DMS53 treated with DMSO at 0.1 percent for 48 hours (cell line): ENCODE measurements around the gene C7orf57.
A peak's percentile ranks its signal among the peaks of the same experiment; 100 is the strongest.
"Not testable (repeated sequence)": the region's sequence is repeated elsewhere in the genome, so short reads cannot be mapped to it uniquely, and the experiment has no call there.

ENCODE experiments used
- DNase-seq: peaks from one replicate; lab custom pipeline; 2025; ENCODE audit not compliant: unreplicated experiment; lab: John Stamatoyannopoulos, UW

Gene C7orf57

DNA sequence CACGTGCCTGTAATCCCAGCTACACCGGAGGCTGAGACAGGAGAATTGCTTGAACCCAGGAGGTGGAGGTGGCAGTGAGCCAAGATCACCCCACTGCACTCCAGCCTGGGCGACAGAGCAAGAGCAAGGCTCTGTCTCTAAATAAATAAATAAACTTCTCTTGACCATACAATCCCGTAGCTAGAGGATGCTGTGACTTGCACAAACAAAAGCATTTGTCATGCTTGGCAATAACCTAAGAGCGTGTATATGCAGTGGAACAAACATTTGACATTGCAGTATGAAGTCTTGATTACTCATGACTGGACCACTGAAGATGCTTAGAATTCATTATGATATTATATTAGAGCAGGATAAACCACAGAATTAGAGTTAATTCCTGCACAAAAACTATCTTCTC is 1.4 kb upstream of the C7orf57 start:
- peak; percentile 78 for DNase-seq

DNA sequence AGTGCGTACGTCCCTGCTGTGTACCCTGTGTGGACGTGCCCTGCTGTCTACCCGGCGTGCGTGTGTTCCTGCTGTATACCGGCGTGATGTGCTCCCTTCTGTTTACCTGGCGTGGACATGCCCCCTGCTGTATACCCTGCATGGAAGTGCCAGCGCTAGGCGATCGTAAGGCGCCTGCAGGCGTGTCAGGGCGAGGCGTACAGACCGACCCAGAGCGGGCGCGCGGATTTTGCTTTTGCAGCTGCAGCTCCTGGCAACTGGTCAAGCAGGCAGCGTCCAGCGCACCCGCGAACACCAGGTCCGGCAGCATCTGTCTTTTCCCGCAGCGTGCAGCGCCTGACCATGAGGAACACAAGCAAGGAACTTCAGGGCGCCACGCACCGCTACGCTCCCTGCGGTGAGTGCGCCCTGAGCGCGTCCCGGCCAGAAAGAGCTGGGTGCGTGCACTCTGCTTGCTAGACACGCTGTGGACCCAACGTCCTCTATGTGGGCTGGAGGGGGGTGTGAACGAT is 680 bp downstream of the C7orf57 start:
- peak; percentile 6 for DNase-seq

DNA sequence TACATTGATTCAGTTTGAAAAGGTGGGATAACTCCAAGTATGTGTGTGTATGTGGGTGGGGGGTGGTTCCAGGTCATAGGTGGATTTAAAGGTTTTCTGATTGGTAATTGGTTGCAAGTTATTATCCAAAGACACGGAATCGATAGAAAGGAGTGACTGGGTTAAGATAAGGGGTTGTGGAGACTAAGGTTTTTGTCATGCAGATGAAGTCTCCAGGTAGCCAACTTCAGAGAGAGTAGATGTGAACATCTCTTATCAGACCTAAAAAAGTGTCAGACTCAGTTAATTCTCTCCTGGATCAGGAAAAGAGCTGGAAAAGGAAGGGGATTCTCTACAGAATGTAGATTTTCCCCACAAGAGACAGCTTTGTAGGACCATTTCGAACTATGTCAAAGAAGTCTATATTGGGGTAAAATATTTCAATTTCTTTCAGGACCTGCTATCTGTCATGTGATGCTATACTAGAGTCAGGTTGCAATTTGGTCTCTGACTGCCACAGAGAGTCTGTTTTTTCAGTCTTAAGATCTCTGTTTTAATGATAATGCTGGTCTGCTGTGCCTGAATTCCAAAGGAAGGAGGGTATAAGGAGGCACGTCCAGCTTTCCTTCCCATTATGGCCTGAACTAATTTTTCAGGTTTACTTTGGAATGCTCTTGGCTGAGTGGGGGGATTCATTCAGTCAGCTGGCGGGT is 3.6 kb downstream of the C7orf57 start:
- DNase-seq = no peak

DNA sequence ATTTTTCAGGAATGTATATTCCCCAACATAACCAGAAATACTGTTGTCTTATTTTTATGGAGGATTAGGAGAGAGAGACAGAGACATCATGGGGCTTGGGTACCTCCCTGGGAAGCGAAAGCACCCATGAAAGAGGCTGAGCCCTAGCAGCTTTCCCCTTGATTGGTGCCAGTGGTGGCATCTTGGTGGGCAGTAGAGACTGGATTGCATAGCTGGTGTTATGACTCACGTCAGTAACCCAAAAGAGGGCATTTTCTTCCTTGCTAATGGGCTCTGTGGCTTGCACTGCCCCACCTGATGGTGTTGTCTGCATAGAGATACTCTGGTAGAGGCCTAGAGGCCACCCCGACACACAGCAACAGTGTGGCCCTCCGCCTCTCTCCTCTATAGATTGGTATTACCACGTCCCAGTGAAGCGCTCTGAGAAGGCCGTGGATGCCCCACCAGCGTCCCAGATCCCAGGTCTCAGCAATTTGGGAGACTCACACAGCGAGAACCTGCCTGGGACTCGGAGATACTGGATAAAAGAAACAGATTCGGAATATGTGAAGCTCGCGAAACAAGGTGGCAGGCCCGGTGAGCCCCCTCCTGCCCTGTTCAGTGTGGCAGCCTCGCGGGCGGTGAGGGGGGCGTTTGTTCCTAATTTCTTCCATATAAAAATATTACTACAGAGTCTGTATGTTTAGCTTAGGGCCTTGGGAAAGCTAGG is 5.8 kb downstream of the C7orf57 start:
- DNase-seq = no peak

DNA sequence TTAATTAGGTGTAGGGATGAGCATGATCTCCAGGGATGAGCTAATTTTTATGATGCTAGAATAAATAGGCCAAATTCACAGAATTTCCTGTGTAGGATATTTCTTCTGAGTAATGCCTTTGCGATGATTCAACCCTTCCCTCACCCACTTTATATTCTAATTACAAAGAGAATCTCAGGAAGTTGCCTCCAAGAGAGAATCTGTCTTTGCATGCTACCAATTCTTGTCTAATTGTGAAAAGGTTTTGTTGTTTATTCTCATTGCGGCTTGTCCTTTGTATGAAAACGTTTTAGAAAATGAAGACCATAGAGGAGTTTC is 6.3 kb downstream of the C7orf57 start:
- DNase-seq = no peak

DNA sequence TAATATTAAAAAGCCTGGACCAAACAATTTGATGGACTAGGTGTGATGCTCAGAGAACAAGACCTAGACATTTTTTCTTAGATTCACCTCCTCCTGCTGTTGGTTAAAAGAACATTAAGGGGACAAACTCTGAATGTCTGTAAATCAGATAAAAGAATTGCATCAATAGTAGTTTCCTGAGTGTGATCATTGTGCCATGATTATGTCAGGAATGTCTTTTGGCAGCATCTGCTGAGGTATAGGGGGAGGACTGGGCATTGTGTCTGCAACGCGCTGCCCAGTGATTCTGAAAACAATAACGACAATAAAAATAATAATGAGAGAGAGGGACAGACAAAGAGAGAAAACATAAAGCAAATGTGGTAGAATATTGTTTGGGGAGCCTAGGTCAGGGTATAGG is 6.9 kb downstream of the C7orf57 start:
- DNase-seq = no peak

DNA sequence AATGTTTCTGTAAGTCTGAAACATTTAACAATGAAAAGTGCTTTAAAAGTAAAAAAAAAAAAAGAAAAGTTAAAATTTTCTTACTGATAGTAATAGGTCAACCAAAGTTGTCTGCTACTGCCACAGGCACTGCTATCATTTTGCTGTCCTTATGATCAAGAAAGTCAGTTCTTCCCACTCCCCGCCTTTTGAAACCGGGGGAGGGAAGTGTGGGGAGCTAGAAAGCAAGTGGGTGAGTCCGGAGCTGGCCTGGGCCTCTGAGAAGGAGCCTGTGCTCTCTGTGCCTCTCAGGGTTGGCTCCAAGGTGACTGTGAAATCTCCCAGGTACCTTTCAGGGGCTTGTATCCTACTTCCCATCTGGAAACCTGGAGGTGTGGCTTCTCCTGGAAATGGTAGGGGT is 7.3 kb downstream of the C7orf57 start:
- no peak for DNase-seq

DNA sequence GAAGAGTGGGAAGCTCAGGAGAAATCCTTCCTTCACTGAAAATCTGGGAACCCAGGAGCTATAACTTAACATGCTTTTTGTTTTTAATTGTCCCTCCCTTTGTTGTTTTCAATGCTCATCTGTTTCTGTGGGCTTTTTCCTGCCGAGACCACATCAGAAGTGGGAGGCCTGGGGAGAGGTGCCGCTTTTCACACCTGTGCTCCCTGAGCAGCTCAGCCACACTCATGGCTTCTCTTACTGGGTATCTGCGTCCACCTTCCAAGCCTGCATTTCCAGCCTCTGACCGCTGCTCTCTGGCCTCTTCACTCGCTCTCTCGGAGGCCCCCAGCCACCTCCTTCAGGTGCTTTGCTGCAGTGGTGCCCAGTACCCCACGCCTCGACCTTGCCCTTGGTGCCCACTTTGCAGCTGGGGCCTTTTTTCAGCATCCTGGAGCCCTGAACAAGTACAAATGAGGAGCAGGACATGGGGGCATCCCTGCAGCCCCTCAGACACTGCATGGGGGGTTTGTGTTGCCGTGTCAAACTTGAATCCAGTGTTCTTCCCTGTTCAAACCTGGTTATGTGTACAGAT is 9.9 kb downstream of the C7orf57 start:
- DNase-seq = no peak

DNA sequence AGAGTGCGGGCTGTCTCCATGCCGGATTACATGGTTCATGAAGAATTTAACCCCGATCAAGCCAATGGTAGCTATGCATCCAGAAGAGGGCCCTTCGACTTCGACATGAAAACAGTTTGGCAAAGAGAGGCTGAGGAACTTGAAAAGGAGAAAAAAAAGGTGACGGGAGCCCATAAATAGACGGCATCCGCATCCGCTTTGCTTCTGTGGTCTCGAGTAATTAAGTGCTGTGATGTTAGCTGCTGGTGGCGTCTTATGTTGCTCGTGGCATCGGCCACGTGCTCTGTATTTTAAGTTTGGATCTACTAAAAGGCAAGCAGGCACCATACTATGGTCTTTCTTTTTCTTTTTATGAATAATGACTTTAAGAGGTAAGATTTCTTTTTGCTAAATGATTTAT is 11.1 kb downstream of the C7orf57 start:
- no peak for DNase-seq

DNA sequence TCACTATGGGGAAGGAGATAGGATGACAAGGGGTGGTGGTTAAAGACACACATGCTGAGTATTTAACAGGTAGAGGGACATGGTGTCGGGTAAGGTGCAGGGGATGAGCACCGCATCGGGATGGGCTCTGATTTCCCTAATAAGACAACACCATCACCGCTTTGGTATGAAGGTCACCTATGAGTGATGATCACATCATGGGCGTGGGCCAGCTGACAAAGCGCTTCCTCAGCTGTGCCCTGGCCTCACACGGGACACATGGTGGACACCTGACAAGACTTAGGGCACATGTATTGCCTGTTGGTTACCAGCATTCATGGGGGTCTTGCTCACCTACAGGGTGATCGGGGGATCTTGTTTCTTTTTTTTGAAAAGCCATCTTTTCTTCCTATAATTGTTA is 12.8 kb downstream of the C7orf57 start:
- DNase-seq = no peak

DNA sequence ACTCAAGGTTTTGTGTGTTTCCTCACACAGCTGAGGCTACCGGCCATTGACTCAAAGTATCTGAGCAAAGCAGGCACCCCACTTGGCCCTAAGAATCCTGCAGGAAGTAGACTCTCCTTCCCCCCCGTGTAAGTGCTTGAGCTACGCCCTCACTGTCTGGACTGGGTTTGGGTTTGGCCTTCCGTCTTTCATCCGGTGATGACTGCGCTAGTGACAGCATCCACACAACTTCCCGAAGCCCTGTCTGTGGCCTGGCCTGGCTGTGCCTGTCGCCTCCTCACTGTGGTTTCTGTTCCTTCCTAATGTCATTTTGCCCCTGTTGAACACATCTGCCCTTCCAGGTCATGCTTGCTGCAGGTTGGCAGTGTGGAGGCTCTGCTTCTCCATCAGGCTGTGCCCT is 14.5 kb downstream of the C7orf57 start:
- no peak for DNase-seq

DNA sequence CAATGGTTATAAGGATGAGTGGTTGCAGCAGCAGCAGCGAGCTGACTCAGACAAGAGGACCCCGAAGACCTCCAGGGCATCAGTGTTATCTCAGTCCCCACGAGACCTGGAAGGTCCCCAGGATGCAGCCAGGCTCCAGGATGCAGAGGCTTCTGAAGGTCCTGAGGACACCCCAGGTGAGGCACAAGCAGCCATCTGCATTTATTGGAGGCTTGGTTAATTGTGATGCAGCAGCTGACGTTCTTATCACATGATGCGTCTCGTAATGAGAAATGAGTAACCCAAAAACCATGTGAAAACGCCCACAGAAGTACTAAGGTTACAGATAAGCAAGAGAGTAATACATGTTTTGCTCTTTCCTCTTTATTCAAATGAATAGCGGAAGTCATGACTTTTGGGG is 17.4 kb downstream of the C7orf57 start:
- no peak for DNase-seq

DNA sequence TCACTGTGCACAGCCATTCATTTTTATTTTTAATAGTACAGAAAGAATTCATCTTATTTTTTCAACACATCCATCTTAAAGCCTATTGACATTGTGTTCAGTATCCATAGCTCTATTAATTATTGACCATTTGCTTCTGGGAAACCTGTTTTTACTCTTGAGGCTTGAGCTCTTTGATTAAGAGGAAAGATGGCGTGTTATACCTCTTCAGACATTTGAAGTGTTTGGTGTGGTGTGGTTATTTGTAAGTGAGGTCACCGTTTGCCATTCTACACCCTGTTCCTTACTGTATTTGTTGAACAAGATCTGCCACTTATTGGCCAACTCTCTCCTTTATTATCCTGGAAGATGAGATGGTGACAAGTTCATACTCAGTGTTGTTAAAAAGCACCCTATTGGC is 18.4 kb downstream of the C7orf57 start:
- DNase-seq = peak; percentile 95

DNA sequence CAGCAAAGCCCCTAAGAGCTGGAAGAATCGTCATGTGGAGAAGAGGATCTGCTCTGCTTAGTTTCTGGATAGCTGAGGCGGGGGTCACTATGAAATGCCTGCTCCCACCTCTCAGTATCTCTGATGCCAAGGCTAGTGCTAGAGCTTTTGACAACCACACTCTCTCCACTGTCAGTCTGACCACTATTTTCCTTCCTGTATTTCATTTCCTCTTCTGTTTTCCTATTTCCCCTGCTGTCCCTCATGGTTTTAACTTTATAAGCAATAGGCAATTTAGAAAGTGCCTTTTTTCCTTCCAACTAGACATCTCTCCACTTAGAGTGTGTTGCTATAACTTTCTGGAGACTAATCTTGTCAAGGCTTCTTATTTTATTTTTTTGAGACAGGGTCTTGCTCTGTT is 23.6 kb downstream of the C7orf57 start:
- no peak for DNase-seq

DNA sequence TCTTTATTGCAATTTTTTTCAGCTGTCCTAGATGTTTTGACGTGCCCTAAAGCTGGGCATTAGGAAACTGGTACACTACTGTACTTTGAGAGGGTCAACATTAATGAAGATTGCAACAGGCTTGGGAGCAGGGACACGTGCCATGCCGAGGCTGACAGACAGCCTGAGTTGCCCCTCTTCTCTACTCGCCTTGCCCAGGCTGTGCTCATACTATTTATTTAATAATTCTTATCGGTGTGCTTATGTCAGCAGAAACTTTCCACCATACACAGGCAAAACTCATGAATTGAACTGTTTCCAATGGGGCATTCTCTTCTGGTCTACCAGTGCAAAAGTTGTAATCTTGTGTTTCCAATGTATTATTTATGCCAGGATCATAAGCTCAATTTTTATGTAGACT is 24.4 kb downstream of the C7orf57 start:
- DNase-seq = no peak

DNA sequence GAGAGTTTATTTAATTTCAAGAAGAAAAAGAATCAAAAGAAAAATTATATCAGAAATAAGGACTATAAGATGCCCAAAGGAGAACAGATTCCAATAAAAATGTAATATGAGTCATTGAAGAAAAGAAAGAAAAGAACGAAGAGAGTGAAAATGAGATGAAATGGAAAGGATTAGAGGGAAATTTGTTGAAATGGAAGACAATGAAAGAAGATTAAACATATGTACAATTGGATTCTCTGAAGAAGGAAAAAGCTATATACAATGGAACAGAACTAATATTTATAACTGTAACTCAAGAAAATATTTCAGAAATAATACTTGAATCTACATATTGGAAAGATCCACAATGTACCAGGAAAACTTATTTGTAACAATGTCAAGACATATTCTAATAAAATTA is 28.6 kb downstream of the C7orf57 start:
- DNase-seq = no peak

DNA sequence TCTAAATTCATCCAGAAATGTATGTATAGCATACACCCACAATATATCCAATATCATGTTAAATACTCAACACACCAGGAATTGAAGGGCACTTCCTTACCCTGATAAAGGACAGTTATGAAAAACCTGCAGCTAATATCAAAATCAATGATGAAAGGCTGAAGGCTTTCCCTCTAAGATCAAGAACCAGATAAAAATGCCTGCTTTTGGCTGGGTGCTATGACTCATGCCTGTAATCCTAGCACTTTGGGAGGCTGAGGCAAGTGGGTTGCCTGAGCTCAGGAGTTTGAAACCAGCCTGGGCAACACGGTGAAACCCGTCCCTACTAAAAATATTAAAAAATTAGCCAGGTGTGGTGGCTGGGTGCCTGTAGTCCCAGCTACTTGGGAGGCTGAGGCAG is 32.1 kb downstream of the C7orf57 start:
- DNase-seq = no peak

DNA sequence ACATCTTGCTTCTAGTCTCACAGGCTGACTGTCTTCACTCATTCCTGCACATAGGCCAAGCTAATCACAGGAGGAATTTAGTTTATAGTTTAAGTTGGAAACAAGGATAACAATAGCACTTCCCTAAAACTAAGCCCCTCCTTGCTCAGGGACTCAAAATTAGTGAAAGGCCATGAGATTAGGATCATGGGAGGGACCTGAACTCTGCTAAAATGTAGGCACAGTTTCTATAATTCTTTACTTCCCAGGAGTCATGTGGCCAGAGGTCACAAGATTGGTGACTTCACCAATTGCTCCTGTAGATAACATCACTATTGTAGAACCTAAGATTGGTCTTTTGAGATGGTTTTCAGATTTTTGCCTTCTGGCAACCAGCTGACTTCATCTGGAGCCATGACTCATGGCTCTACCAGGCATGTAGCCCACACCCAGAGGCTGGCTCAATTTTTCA is 38.9 kb downstream of the C7orf57 start:
- DNase-seq = no peak

DNA sequence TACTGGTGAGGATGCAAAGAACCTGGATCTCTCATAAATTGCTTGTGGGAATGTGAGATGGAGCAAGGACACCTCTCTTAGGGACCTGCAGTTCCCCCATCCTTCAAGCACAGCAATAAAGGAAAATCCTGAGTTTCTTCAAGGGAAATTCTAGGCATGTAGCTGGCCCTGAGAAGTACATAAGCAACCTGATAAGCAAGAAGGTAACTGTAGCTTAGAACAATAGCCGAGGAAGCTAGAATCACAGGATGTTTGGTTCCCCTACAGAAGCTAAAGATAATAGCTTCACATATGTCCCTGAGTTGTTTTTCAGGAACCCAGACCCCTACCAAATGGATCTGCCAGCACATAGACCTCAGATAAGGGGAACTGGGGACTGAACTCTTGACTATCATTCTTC is 42.1 kb downstream of the C7orf57 start:
- no peak for DNase-seq

DNA sequence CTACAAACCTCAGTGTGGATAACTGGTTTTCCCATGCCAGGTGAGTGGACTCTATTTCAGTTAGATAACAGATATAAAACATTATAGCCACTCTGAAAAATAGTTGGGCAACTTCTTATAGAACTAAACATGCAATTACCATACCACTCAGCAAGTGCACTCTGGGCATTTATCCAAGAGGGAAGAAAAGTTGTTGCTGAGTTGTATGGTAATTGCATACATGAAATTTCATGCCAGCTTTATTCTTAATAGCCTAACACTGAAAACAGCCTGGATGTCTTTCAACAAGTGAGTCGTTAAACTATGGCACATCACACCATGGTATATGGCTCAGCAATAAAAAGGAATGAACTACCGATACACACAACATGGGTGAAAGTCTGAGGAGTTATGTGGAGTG is 43.1 kb downstream of the C7orf57 start:
- DNase-seq = no peak

DNA sequence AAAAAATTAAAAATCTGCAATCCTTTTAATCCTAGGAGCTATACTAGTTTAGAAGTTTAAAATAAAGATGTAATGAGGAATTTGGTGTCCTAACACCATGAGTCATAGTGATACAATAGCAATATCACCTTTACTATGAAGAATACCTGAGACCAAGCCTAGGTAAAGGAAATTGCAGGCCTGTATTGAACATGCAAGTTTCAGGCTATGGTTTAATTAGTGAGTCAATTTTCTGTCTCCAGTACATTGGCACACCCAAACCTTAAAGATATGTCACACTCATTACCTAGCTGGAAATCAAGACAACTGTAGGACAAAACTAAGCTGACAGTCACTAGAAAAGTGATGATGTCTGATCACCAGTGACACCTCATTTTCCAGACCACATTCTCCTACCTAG is 47.0 kb downstream of the C7orf57 start:
- not testable (repeated sequence) for DNase-seq

DNA sequence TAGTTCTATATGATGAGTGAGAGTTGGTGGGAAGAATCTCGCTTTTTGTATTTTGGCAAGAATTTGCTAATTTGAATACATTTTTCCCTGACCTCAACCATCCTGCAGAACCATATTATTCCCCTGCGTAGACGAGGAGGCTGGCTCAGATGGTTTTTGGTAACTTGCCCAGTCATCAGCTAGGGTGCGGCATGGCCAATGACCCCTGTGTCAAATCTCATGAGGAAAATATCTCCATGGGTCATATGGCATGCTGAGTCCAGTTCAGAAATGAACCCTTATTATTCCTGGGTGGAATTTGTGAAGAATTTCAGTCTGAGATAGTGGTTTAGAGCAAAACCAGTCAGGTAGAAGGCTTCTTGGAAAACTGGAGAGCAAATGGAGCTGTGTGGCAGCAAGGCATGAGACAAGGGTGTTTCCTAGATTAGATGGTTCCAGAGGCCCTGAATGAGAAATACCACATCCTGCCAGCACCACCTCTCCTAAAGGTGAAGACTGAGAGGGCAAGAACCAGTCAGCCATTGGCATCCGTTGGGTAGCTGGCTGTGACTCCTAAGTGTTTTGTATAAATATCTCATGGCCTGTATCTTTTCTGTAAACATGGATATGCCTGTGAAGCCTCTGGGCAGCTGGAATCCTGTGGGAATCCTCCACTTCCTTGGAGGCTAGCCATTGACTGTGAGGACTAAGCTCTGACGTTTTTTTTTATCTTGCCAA is 47.9 kb downstream of the C7orf57 start:
- DNase-seq = no peak
